Smooth muscle cell (in vitro differentiated cells): ENCODE measurements around the gene TIGD2. TPM values are rescaled to one million over a fixed set of nuclear protein-coding genes. Genes with fewer than 3 reads are reported as not detected.

Experiments
- DNase-seq: peaks from one replicate; lab custom pipeline; 2025; ENCODE audit not compliant: unreplicated experiment; lab: John Stamatoyannopoulos, UW
- H2AFZ ChIP-seq: fragments of 200-600 bp; sonication (generic); 2 replicates; pipeline ENCODE4 v1.6.0; 2016; ENCODE audit warnings: antibody characterized with exemption, low read depth, mild to moderate bottlenecking
- H3F3A ChIP-seq: fragments of 200-600 bp; sonication (generic); 2 replicates; pipeline ENCODE4 v1.6.0; 2017; ENCODE audit warnings: antibody characterized with exemption, low read depth
- H3K27ac ChIP-seq: fragments of 200-600 bp; sonication (generic); 2 replicates; pipeline ENCODE4 v1.5.1; 2016; ENCODE audit warnings: low read depth, mild to moderate bottlenecking
- H3K27me3 ChIP-seq: fragments of 200-600 bp; sonication (generic); 2 replicates; pipeline ENCODE4 v1.6.1; 2016; ENCODE audit warnings: low read depth, mild to moderate bottlenecking
- H3K36me3 ChIP-seq: fragments of 200-600 bp; sonication (generic); 2 replicates; pipeline ENCODE4 v1.5.1; 2016; ENCODE audit warnings: low read depth
- H3K4me1 ChIP-seq: fragments of 200-600 bp; sonication (generic); 2 replicates; pipeline ENCODE4 v1.5.1; 2016; ENCODE audit warnings: low read depth
- H3K4me2 ChIP-seq: fragments of 200-600 bp; sonication (generic); 2 replicates; pipeline ENCODE4 v1.6.0; 2016; ENCODE audit warnings: mild to moderate bottlenecking
- H3K4me3 ChIP-seq: fragments of 200-600 bp; sonication (generic); 2 replicates; pipeline ENCODE4 v1.5.1; 2016; ENCODE audit warnings: mild to moderate bottlenecking
- H3K79me2 ChIP-seq: fragments of 200-600 bp; sonication (generic); 2 replicates; pipeline ENCODE4 v1.6.0; 2016; ENCODE audit warnings: low read depth, mild to moderate bottlenecking
- H3K9ac ChIP-seq: fragments of 200-600 bp; sonication (generic); 2 replicates; pipeline ENCODE4 v1.6.0; 2016; ENCODE audit warnings: low read depth
- H3K9me3 ChIP-seq: fragments of 200-600 bp; sonication (generic); replicated peaks from 2 replicates; pipeline ENCODE4 v1.5.1; 2016; ENCODE audit warnings: low read depth
- H4K20me1 ChIP-seq: fragments of 200-600 bp; sonication (generic); 2 replicates; pipeline ENCODE4 v1.6.0; 2016; ENCODE audit warnings: low read depth
- CTCF ChIP-seq: fragments of 200-600 bp; sonication (generic); IDR thresholded peaks from 2 replicates; pipeline ENCODE4 v1.5.1; 2017; ENCODE audit warnings: borderline replicate concordance, mild to moderate bottlenecking, antibody characterized with exemption; ENCODE audit not compliant: insufficient read depth, poor library complexity, severe bottlenecking
- WGBS: methylation state at CpG from one replicate; pipeline ENCODE4 v1.1.7; 2016; ENCODE audit warnings: low lambda C conversion rate; 5-methylcytosine and 5-hydroxymethylcytosine counted together
- polyA plus RNA-seq: library from polyadenylated mRNA; unstranded; fragments of >200 nt; fragmentation: Nextera tagmentation; extraction: Ambion mirVana; gene quantifications from 2 replicates; pipeline ENCODE4 v1.2.1, GENCODE V29; 2016
- total RNA-seq: library from RNA; depleted of rRNA; stranded (reverse); fragments of >200 nt; gene quantifications from 2 replicates; pipeline ENCODE4 v1.2.3, GENCODE V29; 2014

Gene TIGD2
- total and polyA plus RNA-seq, 2 experiments from 2014 or later = 3.8 to 7.5 TPM

GRCh38 chr4:89125901-89126782, 14.8 kb downstream of the TIGD2 start:
- 91% methylated on average over 3 of the region's 3 CpGs for WGBS
- no peak overlapping the region for H3K27ac ChIP-seq
- no peaks in the 10 kb centered on the region for H3K4me1 ChIP-seq
- no peaks in the 10 kb centered on the region for H3K36me3 ChIP-seq
- H3K9ac ChIP-seq = no peak overlapping the region
- TF ChIP-seq CTCF = no peak
- H3K4me3 ChIP-seq = no peak overlapping the region
- no peaks in the 10 kb centered on the region for H3K79me2 ChIP-seq
- H3K27me3 ChIP-seq = no peaks in the 10 kb centered on the region
- H4K20me1 ChIP-seq = no peaks in the 10 kb centered on the region
- H3F3A ChIP-seq = no peaks in the 10 kb centered on the region
- no peaks in the 10 kb centered on the region for H3K9me3 ChIP-seq
- H2AFZ ChIP-seq = no peak overlapping the region
- H3K4me2 ChIP-seq = no peak overlapping the region
- DNase-seq = no peak

DNA sequence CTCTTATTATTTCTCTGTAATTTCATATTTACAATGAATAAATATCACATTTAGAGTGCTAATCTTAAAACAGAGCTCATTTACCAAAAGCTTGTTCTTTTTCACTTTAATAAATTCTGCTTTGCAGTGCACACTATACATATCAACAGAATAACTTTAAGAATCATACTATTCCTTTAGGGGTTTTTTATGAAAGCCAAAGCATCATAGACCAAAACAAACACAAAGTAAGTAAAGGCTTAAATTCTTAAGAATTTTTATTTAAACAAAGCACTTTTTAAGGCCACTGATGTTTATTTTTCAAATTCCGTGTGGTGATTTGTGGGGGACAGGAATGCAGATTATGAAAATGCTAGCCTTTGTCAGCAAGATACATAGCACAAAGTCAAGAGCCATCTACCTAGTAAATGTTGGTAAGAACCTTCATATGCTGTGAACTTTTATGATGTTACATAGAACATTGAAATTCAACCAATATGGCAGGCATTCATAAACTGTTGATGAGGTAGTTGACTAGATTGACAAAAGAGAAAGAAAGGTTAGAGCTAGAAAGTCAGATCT, 17.8 kb downstream of the TIGD2 start:
- no peaks in the 10 kb centered on the region for H3F3A ChIP-seq
- no peak overlapping the region for H3K27ac ChIP-seq
- no peaks in the 10 kb centered on the region for H4K20me1 ChIP-seq
- H3K9me3 ChIP-seq = no peaks in the 10 kb centered on the region
- no peaks in the 10 kb centered on the region for H3K4me1 ChIP-seq
- no peak for DNase-seq
- H3K79me2 ChIP-seq = no peaks in the 10 kb centered on the region
- 68% methylated on average over 1 of the region's 1 CpG for WGBS
- H3K36me3 ChIP-seq = no peaks in the 10 kb centered on the region
- H3K27me3 ChIP-seq = no peaks in the 10 kb centered on the region
- no peak overlapping the region for H3K9ac ChIP-seq
- TF ChIP-seq CTCF = no peak
- H3K4me2 ChIP-seq = peak overlapping the region; percentile 50
- H2AFZ ChIP-seq = no peak overlapping the region
- H3K4me3 ChIP-seq = no peak overlapping the region

GRCh38 chr4:89134775-89135319, 23.5 kb downstream of the TIGD2 start:
- no peaks in the 10 kb centered on the region for H3K27me3 ChIP-seq
- DNase-seq = no peak
- no peak overlapping the region for H3K4me3 ChIP-seq
- no peaks in the 10 kb centered on the region for H3K9me3 ChIP-seq
- H2AFZ ChIP-seq = peak overlapping the region; percentile 50
- no peaks in the 10 kb centered on the region for H3K36me3 ChIP-seq
- peak overlapping the region; percentile 58 for H3K4me2 ChIP-seq
- no peak for TF ChIP-seq CTCF
- no peaks in the 10 kb centered on the region for H3F3A ChIP-seq
- H3K79me2 ChIP-seq = no peaks in the 10 kb centered on the region
- H3K4me1 ChIP-seq = no peaks in the 10 kb centered on the region
- peak overlapping the region; percentile 67 for H3K27ac ChIP-seq
- 43% methylated on average over 4 of the region's 4 CpGs for WGBS
- H3K9ac ChIP-seq = no peak overlapping the region
- no peaks in the 10 kb centered on the region for H4K20me1 ChIP-seq
